ENCODE measurements around the gene TTC28. TPM values are rescaled to one million over a fixed set of nuclear protein-coding genes. Genes with fewer than 3 reads are reported as not detected.

The TTC28 gene
- total and polyA plus RNA-seq, 2 donors (not counting 1 experiment from before 2014, with no cell fraction given), result 8.2 to 31.4 TPM

DNA sequence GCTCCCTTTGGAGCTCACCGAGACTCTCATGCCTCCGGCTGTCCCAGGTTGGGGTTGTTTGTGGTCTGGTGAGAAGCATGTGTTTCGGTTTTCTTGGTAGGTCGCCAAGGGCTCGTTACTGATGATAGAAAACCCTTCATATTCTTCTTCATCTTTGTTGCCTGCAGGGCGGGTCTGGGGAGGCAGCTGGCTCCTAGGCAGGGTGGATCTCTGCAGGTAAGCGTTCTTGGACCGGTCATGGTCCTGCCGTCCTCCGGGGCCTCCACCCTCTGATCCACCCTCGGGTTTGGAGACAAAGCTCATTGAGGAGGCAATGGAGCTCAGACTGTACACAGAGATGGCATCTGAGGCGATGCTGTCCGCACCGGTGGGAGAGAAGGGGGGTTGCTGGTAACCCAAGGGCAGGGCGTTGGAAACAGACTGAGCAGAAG lies 696.3 kb downstream of the TTC28 start:
- no peak for DNase-seq (ENCODE audit: low read depth in 2 of 2)
- H3K27me3 ChIP-seq (ENCODE audit: control insufficient read depth, insufficient read depth, low read length), result no peaks in the 10 kb centered on the region

DNA sequence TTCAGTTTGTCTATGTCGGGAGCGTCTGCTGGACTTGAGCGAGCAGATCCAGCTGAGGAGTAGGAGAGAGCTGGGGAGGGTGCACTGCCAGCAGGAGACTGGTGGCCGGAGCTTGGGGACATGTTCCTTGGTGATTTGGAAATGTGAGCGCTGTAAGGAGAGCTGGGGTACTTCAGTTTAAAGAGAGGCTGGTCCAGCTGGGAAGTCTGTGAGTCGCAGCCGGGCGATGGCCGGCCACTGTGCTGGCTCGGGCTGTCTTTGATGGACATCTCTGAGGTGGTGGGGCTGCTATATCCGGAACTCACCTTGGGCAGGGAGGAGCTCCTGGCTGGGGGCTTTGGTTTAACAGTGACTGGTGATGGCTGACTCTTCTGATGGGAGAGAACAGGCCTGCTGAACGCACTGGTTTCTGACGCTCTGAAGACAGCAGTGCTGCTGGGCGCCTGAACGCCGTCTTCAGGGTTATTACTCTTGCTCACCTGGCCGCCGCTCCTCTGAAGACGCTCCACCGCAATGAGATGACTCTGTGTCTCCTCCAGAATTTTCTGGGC lies 696.9 kb downstream of the TTC28 start:
- Histone ChIP-seq H3K79me2 (ENCODE audit: control insufficient read depth, insufficient read depth, low read length) (no peaks in the 10 kb centered on the region), H3K4me2 (ENCODE audit: extremely low read depth, insufficient read depth, low read length) (no peak overlapping the region), H3K9ac (ENCODE audit: insufficient read depth, low read length) (no peak overlapping the region), H3K27ac (ENCODE audit: insufficient read depth, low read length) (no peak overlapping the region), H4K20me1 (ENCODE audit: control insufficient read depth, extremely low read depth, insufficient read depth, low read length) (no peaks in the 10 kb centered on the region), H3K4me1 (ENCODE audit: control insufficient read depth, extremely low read depth, insufficient read depth, low read length) (peaks cover 8% of the 10 kb centered on the region), H3K4me3 (replicated peaks in 1 of 4; ENCODE audit: control extremely low read depth in 1 of 4, insufficient read depth in 1 of 4, low read depth in 3 of 4, low read length in 4 of 4) (no peak overlapping the region), H3K36me3 (ENCODE audit: control insufficient read depth, insufficient read depth, low read length) (peaks cover 3% of the 10 kb centered on the region), H3K27me3 (ENCODE audit: control insufficient read depth, insufficient read depth, low read length) (no peaks in the 10 kb centered on the region), H3K9me3 (ENCODE audit: control insufficient read depth, insufficient read depth, low read depth, low read length) (no peaks in the 10 kb centered on the region), H2AFZ (ENCODE audit: low read length) (no peak overlapping the region)
- no peak for TF ChIP-seq EZH2 (IDR thresholded peaks at IDR 0.05; ENCODE audit: low read length, missing control alignments)
- TF ChIP-seq, protein P1, sequence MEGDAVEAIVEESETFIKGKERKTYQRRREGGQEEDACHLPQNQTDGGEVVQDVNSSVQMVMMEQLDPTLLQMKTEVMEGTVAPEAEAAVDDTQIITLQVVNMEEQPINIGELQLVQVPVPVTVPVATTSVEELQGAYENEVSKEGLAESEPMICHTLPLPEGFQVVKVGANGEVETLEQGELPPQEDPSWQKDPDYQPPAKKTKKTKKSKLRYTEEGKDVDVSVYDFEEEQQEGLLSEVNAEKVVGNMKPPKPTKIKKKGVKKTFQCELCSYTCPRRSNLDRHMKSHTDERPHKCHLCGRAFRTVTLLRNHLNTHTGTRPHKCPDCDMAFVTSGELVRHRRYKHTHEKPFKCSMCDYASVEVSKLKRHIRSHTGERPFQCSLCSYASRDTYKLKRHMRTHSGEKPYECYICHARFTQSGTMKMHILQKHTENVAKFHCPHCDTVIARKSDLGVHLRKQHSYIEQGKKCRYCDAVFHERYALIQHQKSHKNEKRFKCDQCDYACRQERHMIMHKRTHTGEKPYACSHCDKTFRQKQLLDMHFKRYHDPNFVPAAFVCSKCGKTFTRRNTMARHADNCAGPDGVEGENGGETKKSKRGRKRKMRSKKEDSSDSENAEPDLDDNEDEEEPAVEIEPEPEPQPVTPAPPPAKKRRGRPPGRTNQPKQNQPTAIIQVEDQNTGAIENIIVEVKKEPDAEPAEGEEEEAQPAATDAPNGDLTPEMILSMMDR (conservative IDR thresholded peaks at IDR 0.05 in 1 of 2, IDR thresholded peaks at IDR 0.05 in 1 of 2; ENCODE audit: low read depth in 1 of 2, low read length in 2 of 2), result no peak
- no peak for DNase-seq (ENCODE audit: low read depth in 2 of 2)

More for the DNA sequence above, 696.3 kb downstream of the TTC28 start:
- H3K4me1 ChIP-seq (ENCODE audit: control insufficient read depth, extremely low read depth, insufficient read depth, low read length), result peaks cover 11% of the 10 kb centered on the region
- H3K9me3 ChIP-seq (ENCODE audit: control insufficient read depth, insufficient read depth, low read depth, low read length), result no peaks in the 10 kb centered on the region
- no peak overlapping the region for H3K27ac ChIP-seq (ENCODE audit: insufficient read depth, low read length)
- H3K4me3 ChIP-seq (replicated peaks in 1 of 4; ENCODE audit: control extremely low read depth in 1 of 4, insufficient read depth in 1 of 4, low read depth in 3 of 4, low read length in 4 of 4), result no peak overlapping the region
- no peak overlapping the region for H3K9ac ChIP-seq (ENCODE audit: insufficient read depth, low read length)
- peaks cover 3% of the 10 kb centered on the region for H3K36me3 ChIP-seq (ENCODE audit: control insufficient read depth, insufficient read depth, low read length)
- H2AFZ ChIP-seq (ENCODE audit: low read length), result no peak overlapping the region
- no peak for TF ChIP-seq EZH2 (IDR thresholded peaks at IDR 0.05; ENCODE audit: low read length, missing control alignments)
- TF ChIP-seq, protein P1 (conservative IDR thresholded peaks at IDR 0.05 in 1 of 2, IDR thresholded peaks at IDR 0.05 in 1 of 2; ENCODE audit: low read depth in 1 of 2, low read length in 2 of 2), result no peak
- no peak overlapping the region for H3K4me2 ChIP-seq (ENCODE audit: extremely low read depth, insufficient read depth, low read length)
- H3K79me2 ChIP-seq (ENCODE audit: control insufficient read depth, insufficient read depth, low read length), result no peaks in the 10 kb centered on the region
- no peaks in the 10 kb centered on the region for H4K20me1 ChIP-seq (ENCODE audit: control insufficient read depth, extremely low read depth, insufficient read depth, low read length)

DNA sequence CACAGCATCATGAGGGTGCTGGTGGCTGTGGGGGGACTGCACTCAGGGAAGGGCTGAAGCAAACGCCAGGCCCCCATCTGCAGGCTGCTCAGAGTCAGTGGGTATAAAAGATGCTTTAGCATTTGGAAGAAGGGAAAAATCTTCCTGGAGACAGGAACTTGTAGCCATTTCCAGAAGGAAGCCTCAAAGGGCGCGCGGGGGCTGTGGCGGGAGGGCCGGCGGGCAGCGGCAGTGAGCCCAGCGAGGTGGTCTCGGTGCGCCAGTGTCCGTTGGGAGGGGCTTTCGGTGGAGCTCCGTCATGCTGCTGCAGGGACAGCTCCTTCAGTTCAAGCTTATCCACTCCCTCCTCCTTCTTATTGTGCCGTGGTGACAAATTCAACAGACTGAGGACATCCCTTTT lies 697.5 kb downstream of the TTC28 start:
- DNase-seq (ENCODE audit: low read depth in 2 of 2), result no peak
- Histone ChIP-seq H3K27me3 (ENCODE audit: control insufficient read depth, insufficient read depth, low read length) (no peaks in the 10 kb centered on the region), H3K9ac (ENCODE audit: insufficient read depth, low read length) (no peak overlapping the region), H3K79me2 (ENCODE audit: control insufficient read depth, insufficient read depth, low read length) (no peaks in the 10 kb centered on the region), H3K27ac (ENCODE audit: insufficient read depth, low read length) (no peak overlapping the region), H2AFZ (ENCODE audit: low read length) (no peak overlapping the region), H3K9me3 (ENCODE audit: control insufficient read depth, insufficient read depth, low read depth, low read length) (no peaks in the 10 kb centered on the region), H3K36me3 (ENCODE audit: control insufficient read depth, insufficient read depth, low read length) (peaks cover 3% of the 10 kb centered on the region), H4K20me1 (ENCODE audit: control insufficient read depth, extremely low read depth, insufficient read depth, low read length) (no peaks in the 10 kb centered on the region), H3K4me2 (ENCODE audit: extremely low read depth, insufficient read depth, low read length) (no peak overlapping the region), H3K4me1 (ENCODE audit: control insufficient read depth, extremely low read depth, insufficient read depth, low read length) (peaks cover 5% of the 10 kb centered on the region), H3K4me3 (replicated peaks in 1 of 4; ENCODE audit: control extremely low read depth in 1 of 4, insufficient read depth in 1 of 4, low read depth in 3 of 4, low read length in 4 of 4) (no peak overlapping the region)
- TF ChIP-seq, protein P1 (conservative IDR thresholded peaks at IDR 0.05 in 1 of 2, IDR thresholded peaks at IDR 0.05 in 1 of 2; ENCODE audit: low read depth in 1 of 2, low read length in 2 of 2), result no peak
- TF ChIP-seq EZH2 (IDR thresholded peaks at IDR 0.05; ENCODE audit: low read length, missing control alignments), result no peak
